Stimulated activated CD8-positive, alpha-beta memory T cell treated with anti-CD3 and anti-CD28 coated beads, Interleukin-7, amount 100 ng/mL, for 24 hours (primary cell): ENCODE results near the gene DRD2.

ENCODE experiments used
- DNase-seq: peaks from one replicate; pipeline ENCODE4 v3.0.0-alpha.2; 2020; ENCODE audit warnings: low read depth

The DRD2 gene

GRCh38 chr11:113484223-113484622 is 9.0 kb upstream of the DRD2 start:
- DNase-seq = no peak

DNA sequence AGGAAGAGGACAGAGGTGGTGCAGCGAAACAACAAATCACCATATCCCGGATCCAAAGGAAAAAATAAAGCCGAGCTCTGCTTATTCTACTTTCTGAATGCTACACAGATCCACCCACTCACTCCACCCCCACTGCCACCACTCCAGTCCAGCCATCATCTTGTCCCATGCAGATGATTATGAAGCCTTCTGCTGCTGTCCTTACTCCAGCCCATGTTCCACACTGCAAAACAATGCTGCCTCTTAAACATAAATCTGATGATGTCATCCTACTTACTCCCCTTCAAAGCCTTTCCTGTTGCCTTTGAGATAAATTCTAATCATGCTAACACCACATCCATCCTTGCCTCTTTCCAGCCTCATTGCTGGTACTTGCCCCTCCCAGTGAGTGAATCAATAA is 6.5 kb upstream of the DRD2 start:
- DNase-seq = no peak

GRCh38 chr11:113481226-113481625 is 6.0 kb upstream of the DRD2 start:
- DNase-seq = no peak

DNA sequence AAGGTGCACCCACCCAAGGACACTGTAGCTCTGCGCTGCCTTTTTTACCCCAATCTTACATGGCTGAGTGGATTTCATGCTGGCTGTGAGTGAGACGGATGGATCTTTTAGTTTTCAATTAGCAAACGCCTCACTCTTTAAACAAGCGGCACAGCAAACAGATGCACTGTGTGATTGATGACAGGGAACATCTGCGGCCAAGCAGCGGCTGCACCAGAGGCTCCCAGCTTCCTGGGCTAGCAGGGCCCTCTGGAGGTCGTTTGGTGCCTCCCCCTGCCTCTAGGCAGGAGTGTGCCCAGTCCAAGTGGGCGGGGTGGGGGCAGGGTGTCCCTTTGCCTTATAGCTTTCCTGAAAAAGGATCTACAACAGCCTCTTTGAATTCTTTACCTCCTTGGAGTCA is 2.1 kb upstream of the DRD2 start:
- no peak for DNase-seq

GRCh38 chr11:113476553-113476952 is 1.4 kb upstream of the DRD2 start:
- DNase-seq = no peak

DNA sequence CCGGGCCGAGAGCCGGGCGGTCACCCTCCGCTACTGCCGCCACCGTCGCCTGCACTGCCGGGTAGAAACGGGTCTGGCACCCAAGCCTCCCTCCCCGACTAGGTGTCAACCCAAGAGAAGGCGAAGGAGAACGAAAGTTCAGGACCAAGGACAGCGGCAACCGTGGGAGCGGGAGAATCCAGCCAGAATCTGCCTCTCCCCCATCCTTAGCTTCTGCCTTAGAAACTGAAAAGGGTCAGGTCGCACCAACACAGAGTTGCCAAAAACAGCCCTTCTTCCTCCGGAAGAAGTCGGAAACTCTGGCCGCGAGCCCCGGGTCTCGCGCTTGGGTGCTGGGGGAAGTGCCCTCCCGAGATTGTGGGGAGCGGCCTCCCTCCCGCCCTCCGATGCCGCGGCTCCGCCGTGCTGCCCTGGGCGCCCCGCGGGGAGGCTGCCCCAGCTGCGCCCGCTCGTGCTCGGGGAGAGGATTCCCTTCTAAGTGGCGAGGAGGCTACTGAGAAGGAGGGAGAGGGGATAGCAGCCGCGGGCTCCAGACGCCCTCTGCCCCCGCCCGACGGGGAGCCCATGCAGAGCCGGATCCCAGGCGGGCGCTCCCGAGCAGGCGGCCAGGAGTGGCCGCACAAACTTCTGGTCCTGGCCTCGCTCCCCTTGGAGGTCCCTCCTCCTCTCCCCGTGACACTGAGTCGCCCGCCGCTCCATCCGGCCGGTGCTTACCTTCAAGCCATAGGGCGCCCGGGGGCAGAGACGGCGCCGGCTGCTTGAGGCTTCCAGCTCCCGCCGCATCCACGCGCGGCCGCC is 637 bp downstream of the DRD2 start:
- peak; percentile 5 for DNase-seq

GRCh38 chr11:113473983-113474361 is 1.2 kb downstream of the DRD2 start:
- no peak for DNase-seq

GRCh38 chr11:113472471-113472870 is 2.7 kb downstream of the DRD2 start:
- DNase-seq = no peak

- no peak for DNase-seq
Observed at GRCh38 chr11:113470233-113470632, 5.0 kb downstream of the DRD2 start.

- DNase-seq = no peak
Observed at GRCh38 chr11:113468726-113469345, 6.4 kb downstream of the DRD2 start.

DNA sequence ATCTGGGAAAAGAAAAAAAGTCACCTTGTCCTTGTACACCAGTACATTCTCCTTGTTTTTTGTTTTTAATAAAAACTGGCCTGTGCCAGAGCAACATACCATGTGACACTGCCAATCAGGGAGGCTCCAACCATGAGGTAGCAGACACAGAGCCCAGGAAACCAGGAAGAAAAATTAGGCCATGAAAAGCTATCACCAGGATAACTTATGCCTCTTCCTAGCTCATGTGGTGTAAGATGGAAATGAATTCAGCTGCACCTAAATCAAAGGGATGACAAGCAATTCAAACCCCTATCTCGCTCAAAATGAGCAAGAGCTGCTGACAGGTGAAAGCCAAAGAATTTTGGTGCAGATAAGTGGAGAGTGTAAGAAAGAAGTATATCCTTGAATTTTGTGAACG is 7.7 kb downstream of the DRD2 start:
- no peak for DNase-seq

GRCh38 chr11:113465786-113466185 is 9.4 kb downstream of the DRD2 start:
- no peak for DNase-seq

DNA sequence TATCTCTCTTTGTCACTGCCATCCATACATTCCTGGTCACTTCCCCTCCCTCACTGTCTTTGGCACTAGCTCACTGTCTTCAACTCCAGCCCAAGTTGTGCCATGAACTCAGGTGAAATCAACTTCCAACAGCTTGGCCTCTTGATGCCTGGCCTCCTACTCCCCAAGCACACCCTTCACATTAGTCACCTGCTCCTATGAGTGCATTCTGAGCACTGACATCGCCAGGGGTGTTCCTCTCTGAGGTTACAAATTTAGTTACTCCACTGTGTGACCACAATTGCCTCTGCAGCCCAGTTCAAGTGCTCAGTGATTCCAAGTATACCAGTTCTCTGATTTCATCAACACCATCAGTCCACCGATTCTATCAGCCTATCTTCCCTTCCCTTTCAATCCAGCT is 10.8 kb downstream of the DRD2 start:
- DNase-seq = no peak

DNA sequence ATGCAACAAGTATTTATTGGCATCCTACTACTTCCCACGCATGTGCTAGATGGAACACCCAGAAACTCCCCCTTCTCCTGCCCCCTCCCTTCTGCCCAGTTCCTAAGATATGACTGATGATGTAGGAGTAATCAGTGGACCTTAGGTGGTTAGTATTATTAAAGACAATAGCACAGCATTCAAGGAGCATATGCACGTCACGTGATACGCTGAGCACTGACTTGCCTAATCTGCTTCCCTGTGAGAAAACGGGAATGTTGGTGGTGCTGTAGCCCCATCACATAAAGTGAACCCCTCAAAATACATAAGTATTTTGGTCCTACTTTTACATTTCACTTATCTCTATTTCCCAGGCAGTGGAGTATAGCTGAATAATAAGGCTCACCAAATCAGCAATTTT is 12.4 kb downstream of the DRD2 start:
- DNase-seq = no peak

GRCh38 chr11:113461639-113462038 is 13.6 kb downstream of the DRD2 start:
- DNase-seq = no peak

DNA sequence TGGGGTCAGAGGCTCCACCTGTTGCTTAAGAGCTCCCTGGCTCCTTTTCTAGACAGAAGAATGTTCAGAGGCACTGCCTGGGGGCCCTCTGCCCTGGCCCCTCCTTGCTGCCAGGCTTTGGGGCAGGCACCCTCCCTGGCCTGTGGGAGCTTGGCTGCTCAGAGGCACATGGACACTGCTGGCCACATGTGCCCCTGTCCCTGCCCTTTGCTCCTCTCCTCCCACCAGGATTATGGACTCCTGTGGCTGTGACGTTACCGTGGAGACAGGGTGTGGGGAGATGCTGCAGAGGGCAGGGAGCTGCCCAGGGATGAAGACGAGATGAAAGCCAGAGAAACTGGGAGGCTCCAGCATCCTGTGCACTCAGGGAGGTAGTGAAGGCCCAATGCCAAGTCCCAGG is 14.7 kb downstream of the DRD2 start:
- DNase-seq = no peak

DNA sequence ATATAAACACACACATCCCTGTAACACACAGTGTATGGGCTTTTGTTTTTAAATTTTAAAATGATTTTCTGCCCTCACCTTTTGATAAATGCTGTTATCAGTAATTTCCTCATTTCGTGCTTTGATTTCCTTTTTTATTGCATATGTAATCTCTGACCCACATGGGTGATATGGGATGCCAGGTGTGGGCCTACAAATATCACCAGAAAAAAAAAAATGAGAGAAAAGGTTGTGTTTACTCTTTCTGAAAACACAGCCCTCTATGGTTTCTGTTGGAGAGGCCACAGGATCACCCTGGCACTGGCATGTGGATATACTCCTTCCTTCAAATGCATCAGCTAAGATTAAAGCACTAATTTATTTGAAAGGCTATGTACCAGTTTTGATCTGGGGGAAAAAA is 17.0 kb downstream of the DRD2 start:
- no peak for DNase-seq

DNA sequence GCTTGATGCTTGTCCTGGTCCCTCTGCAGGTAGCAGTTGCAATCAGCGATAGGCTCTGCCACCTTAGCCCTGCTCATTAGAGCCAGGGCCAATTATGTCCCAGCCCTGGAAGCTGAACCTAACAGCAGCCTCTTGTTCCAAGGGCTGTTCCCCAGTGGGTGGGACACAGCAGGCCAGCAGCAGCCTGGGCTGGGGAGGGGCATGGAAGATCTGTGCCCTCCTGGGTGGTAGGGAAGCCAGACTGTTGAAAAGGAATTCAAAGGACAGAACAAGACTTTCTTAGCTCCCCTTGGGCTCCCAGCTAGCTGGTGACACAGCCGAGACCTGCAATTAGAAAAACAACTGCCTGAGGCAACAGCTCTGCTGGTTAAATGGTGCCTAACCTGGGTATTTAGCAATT is 17.4 kb downstream of the DRD2 start:
- no peak for DNase-seq

DNA sequence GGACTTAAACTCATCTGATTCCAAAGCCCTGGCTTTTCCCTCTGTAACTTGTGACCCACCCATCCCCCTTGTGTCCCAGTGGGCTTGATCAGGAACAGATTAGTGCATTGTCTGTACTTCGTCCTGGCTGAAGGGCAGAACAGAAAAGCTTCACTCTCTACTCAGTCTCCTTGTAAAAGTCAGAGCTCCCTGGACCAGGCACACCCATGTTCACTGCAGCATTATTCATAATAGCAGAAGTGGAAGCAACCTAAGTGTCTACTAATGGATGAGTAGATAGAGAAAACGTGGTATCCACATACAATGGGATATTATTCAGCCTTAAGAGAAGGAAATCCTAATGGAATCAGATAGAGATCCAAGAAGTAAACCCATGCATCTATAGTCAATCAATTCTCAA is 20.7 kb downstream of the DRD2 start:
- no peak for DNase-seq

GRCh38 chr11:113449743-113450142 is 25.5 kb downstream of the DRD2 start:
- DNase-seq = no peak

- DNase-seq = no peak
Observed at GRCh38 chr11:113448316-113448677, 26.9 kb downstream of the DRD2 start.

DNA sequence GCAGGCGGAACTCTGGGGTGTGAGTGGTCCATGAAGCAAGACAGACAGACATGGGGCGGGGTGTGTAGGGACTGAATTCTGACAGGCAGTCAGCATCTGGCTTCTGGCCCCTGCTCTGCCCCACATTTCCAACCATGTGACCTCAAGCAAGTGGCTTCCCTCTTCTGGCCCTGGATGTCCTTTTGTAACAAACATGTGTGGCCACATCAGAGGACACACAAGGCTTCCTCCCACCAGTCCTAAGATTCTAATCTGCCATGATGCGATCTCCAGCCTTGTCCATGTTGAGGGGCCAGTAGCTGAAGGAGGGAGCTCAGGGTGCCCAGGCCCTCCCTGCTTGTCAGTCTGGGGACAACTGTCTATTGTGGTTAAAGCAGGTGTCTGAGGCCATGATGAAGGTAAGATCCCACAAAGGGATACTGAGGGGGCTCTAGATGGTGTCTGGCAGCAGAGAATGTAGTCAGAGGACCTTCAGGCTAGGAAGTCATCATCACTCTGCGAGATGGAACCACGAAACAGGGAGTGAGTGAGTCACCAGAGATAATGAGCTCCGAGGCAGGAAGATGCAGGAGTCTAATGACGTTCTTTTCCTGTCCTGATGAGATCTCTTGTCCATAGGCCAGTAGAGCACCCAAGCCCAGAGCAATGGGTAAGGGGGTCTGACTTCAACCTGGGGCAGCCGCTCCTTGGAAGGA is 27.4 kb downstream of the DRD2 start:
- no peak for DNase-seq

DNA sequence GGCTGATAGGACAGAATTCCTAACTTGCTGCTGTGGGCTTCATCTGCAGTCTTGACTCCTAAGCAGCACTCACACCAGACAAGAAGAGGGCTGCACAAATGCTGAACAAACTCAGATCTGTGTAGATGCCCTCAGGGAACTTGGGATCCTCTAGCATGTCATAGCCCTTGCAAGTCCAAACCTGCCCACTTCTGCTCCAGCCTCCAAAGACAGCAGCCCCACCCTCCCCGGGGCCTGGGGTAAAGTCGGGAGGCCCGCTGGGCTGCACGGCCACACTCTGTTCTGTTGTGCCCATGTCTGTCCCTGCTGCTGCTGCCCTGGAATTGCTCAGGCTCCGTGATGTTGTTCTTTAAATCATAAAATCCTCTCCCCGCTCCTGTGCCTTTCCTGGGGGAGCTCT is 28.3 kb downstream of the DRD2 start:
- no peak for DNase-seq

DNA sequence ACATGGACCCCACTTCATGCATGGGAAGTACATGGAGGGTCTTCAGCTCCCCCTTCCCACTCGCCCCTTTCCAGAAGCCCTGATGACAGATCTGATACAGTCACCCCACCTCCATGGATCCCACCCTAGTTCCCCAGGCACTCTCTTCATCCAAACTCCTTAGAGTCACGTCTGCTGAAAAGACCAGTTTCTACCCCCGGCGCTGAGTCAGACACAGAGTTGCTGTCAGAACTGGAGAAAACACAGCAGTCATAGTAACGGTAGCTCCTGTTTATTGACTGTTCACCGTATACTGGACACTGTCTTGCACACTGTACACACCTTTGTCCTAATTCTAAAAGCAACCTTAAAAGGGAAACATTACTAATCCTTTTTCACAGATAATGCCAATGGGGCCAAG is 29.1 kb downstream of the DRD2 start:
- DNase-seq = no peak
